Tongue (tissue), 2 donors: ENCODE data around the gene GATA5. TPM values are rescaled to one million over a fixed set of nuclear protein-coding genes. Genes with fewer than 3 reads are reported as not detected.

ENCODE experiments used
- DNase-seq: peaks from one replicate; pipeline ENCODE4 v3.0.0-alpha.2; 2015
- total RNA-seq: library from RNA; depleted of rRNA; stranded (reverse); fragments of >200 nt; gene quantifications from one replicate; pipeline ENCODE4 v1.2.3, GENCODE V29; 2014

The GATA5 gene
- total RNA-seq, 1 donor from 2014 or later = not detected

DNA sequence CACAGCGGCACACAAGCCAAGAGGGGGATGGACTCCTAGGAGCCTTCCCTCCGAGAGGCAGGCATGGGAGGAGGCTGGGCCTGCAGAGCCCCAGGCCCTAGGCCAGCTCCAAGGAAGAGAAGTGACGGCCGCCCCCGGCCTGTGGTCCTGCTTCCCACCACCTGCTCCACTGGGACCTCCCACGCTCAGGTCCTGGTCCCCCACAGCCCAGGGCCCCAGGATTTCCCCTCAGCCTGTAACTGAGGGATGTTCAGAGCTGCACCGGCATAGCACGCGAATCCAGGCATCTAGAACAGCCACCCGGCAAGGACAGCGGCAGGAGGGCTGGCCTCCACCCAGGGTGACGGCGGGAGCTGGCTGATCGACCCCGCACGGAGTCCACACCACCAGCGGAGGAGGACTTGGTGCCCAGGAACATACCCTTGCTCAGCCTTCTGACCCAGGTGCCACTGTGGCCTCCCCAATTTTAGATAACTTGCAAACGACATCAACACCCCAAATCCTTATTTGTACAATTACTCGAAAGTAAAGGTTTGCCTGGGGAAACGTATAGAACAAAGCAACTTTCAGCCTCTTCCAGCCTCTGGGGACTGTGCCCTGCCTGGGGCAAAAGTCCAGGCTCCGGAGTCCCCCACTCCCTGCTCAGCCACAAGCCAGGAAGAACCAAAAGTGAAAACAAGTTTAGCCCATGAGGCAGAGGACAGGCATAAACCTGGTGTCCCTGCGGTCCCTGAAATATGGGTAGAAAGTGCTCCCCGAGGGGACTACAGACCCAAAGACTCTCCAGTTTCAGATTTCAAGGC lies 3.5 kb downstream of the GATA5 start:
- no peak for DNase-seq

DNA sequence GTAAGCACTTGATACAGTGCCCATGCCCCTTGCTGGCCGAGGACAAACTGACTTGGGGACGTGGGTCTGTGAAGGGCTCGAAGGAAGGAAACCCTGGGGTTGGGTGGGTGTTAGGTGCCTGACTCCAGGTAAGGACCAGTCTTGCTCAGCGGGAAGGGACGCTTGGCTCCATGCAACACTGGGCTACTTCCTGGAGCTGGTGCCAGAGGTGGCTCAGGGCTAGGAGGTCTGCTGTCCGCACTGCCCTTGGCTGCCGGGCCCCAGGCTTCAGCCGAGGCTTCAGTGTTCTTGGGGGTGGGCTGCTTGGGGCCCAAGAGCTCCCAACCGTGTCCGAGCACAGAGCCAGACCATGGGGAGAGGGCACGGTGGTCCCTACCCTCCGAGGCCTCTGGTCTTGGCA lies 5.3 kb downstream of the GATA5 start:
- no peak for DNase-seq

GRCh38 chr20:62470001-62470400 lies 5.8 kb downstream of the GATA5 start:
- no peak for DNase-seq

DNA sequence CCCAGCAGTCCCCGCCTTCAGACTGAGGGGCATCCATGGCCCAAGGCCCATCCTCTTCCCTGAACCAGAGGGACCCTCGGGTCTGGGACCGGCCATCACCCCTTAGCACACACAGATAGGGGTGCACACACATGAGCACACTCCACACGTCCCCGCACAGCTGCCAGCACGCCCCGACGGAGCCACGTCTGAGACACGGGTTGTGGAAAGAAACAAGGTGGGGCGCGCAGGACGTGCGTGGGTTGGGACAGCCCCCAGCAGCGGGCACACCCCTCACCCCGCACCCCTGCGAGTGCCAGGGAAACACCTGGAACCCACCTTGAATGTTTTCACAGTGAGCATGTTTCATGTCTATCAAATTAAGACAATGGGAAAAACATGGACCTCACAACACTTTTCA lies 6.4 kb downstream of the GATA5 start:
- no peak for DNase-seq

DNA sequence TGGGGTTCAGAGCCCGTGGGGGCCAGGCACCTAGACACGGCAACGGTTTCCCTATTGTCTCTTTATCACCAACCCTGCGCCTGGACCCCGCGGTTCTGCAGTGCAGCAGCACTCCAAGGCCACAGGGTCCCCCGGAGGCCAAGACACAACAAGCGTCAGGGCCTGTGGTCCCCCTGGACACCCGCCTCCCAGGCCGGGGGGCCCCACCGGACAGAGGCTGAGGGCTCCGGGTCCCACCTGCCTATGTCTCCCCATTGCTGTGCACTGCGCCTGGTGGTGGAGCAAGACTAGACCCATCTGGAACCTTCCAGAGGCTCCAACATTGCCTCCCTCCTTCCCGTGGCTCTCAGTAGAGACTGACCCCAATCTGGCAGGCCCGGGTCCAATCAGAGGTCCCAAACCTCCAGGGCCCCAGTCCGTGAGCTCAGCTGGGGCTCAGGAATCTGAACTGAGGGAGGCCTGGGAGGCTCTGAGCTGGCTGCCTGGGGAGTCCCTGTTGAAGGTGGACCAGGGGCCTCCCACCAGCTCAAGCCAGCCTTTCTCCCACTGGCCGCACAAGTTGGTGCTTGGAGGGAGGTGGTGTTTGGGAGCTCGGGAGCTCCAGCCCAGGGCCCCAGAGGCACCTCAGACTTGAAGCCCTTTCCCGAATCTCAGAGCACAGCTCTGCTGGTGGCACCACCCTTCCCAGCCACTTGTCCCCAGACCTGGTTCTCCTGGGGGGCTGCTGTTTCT lies 8.8 kb downstream of the GATA5 start:
- DNase-seq = no peak

DNA sequence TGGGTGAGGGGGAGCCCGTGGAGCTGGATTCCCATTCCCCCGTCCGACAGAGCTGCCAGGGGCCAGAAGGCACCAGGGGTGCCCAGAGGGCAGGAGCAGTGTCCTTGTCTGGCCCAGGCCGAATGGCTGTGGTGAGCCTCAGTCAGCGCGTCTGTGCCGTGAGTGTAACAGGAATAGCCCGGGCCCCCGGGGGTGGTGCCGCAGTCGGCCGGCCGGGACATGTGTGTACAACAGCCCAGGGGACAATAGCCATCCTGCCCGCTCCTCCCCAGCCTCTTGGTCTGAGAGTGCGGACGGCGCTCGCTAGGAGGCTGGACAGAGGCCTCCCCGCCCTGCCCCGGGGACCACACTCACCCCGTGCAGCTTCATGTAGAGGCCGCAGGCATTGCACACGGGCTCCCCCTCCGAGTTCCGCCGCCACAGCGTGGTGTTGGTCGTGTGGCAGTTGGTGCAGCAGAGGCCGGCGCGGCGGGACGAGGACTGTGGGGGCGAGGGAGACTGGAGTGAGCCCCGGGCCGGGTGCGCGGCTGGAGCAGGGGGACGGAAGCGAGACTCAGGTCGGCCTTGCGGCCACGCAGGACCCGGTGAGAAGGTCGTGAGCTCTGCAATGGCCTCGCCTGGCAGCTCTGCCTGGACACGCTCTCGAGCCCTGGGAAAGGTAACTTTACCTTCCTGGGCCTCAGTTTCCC lies 9.6 kb downstream of the GATA5 start:
- no peak for DNase-seq

DNA sequence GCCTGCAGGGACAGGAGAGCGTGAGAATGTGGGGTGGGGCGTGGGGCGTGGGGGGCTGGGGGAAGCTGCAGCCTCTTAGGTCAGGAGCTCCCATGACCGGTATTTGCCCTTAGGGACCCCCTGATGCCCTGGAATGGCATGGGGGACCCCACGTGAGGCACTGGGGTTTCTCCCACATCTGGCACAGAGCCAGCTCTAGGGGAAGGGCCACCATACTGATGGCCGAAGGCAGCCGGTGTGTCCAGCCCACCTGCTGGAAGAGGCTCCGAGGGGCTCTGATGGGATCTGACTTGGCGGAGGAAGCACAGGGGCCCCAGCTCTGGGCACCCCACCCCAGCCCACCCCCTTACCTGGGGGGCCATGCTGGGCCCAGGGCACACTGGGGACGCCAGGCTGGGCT lies 10.8 kb downstream of the GATA5 start:
- DNase-seq = no peak

DNA sequence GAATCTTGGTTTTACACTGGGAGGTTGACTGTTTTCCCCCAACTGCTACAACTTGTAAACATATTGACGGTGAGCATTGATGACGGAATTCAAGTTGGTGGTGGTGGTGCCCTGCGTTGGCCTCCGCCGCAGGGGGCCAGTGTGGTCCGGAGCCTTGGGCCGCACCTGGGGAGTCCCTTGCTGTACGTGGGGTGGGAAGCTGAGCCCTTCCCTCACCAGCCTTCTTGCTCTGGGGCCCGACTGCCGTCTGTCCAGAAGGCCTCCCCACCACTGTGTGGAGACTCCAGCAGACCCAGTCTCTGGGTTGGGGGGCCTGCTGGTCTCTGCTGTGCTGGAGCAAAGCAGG lies 11.4 kb downstream of the GATA5 start:
- no peak for DNase-seq

GRCh38 chr20:62463651-62464424 lies 12.0 kb downstream of the GATA5 start:
- peak; percentile 56 for DNase-seq

- no peak for DNase-seq
Measured at GRCh38 chr20:62462976-62463592, 12.7 kb downstream of the GATA5 start.

GRCh38 chr20:62461834-62462233 lies 14.0 kb downstream of the GATA5 start:
- DNase-seq = no peak

- no peak for DNase-seq
Measured at GRCh38 chr20:62461157-62461556, 14.6 kb downstream of the GATA5 start.

DNA sequence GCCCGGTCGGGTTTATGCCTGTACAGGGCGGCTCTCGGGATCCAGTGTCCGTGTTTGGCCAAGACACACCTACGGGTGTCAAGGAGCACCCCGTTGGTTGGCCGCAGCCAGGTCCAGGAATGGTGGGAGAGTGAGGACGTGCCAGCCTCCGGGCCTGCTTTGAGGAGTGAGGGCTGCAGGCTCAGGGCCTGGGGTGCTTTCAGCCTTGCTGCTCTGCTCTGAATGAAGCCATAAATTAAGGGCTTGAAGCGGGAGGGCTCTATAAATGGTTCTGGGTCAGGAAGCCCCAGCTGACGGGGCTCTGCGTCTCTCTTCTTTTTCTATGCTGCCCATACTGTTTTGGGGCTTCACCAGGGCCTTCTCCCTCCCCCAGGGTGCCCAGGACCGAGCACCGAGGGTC lies 15.1 kb downstream of the GATA5 start:
- DNase-seq = no peak

GRCh38 chr20:62459488-62459887 lies 16.3 kb downstream of the GATA5 start:
- DNase-seq = no peak

DNA sequence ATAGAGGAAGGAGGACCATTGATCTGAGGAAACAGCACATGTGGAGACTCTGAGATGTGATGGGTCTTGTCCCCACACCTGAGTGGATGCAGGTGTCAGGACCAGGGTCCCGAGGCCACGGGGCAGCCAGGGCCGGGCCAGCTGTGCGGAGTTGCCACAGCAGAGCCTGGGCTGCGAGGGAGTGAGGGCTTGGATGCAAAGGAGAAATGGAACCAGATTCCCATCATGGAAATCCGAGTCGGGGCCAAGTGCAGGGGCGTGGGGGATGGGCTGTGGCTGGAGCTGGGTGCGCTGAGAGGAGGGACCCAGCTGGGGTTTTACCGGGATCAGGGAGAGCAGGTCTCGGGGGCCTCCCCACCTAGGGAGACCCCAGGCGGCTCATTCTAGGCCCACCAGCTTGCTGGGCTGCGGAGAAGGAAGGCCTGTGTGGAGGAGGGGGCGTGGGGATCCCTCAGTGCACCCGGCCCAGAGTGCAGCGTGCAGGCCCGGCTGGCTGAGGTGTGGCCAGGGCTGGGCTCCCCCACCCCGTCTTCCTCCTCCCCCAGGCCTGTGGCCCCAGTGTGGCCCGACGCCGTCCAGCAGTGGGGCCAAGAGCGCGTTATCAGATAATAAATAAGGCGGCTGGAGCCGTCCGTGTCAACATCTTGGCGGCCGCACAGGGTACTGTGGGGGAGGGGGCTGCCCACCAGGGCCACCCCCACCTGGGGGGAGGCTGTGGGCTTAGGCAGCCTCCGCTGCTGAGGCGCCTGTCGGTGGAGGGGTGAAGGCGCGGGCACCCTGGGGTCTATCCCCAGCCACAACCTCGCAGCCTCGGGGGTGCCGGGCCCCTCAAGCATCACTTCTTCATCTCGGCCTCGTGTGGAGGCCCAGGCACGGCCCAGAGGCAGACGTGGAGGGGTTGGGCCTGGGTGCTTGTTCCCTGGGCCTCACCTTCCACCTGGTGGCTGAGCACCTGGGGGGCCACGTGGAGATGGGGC lies 17.2 kb downstream of the GATA5 start:
- DNase-seq = no peak

DNA sequence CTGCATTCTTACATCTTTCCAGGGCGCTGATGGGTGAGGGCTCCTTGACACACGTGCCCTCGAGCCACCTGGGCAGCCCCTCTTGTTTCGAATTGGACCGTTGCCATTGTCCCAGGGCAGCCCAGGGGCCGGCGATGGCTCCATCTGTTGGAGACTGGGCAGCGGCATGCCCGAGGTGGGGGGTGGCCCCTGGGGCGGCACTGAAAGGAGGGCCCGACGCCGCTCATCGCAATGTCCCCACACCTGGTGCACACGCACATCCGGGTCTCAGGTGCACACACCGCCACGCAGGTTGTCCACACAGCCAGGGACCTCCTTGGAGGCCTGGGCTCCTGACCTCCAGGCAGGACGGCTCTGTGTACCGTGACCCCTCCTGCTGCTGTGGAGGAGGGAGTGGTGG lies 18.0 kb downstream of the GATA5 start:
- no peak for DNase-seq

DNA sequence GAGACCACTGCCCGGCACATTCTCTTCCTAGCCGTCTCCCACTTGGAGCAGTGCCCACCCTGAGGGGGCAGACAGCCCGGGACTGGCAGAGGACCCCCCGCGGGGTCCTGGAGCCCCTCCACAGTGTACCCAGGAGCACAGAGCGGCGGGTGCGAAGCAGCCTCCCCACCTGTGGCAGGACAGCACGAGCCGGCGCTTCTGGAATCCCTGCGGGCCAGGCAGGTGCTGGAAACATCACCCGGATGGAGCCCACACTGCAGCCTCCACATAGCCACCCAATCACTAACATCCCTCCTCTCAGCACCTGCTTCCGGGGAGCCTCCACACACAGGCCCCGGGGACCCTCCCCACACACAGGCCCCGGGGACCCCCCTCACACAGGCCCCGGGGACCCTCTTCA lies 18.7 kb downstream of the GATA5 start:
- no peak for DNase-seq

DNA sequence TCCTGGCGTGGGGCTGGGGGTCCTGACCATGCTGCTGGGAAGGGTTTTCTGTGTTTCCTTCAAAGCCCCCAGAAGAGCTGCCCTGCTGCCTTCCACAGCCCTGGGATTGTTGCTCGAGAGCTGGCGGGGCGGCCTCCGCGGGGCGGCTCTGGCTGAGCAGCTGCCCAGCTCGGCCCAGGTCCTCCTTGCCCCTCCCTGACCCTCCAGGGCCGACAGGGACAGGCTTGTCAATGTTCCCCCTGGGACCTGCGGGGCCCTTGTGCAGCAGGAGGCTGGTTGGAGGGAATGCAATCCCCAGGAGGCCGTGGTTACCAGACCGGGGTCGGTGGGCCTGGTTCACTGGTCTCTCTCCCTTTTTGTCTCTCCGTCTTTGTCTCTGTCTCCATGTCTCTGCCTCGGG lies 19.9 kb downstream of the GATA5 start:
- no peak for DNase-seq

- DNase-seq = peak; percentile 75
Measured at GRCh38 chr20:62454904-62455636, 20.7 kb downstream of the GATA5 start.

GRCh38 chr20:62453186-62453808 lies 22.5 kb downstream of the GATA5 start:
- DNase-seq = no peak
